HS-5 (cell line): ENCODE results near the gene MRPS30.
A peak's percentile ranks its signal among the peaks of the same experiment; 100 is the strongest.
"Not testable (repeated sequence)": the region's sequence is repeated elsewhere in the genome, so short reads cannot be mapped to it uniquely, and the experiment has no call there.

Experiments
- DNase-seq: peaks from one replicate; pipeline ENCODE4 v3.0.0-alpha.2; 2012; ENCODE audit warnings: low read depth

MRPS30 gene

DNA sequence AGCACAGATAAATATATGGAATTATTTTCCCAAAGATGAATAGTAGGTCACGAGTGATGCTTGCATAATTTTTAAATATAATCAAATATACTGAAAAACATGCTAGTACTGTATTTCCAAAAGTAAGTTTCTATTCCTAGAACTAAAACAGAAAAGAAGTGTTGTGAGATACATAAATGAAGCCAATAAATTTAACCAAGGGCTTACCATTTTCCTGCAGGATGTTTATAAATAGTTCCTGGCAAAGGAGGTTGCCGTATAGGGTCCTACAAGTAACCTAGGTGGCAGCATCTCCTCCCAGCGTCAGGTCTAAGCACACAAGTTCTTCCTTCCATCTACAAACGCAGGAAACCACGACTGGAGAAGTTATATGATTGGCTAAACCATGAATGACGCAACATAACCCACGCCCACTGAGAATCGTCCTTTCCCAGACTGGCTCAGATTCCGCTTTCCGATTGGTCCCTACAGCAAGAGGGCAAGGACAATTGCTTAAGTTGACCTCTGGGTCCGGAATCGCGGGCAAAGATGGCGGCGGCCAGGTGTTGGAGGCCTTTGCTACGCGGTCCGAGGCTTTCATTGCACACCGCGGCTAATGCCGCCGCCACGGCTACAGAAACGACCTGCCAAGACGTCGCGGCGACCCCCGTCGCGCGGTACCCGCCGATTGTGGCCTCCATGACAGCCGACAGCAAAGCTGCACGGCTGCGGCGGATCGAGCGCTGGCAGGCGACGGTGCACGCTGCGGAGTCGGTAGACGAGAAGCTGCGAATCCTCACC, at the start of gene MRPS30:
MRPS30 (plus strand) TSS at position 513 of the 780 bp plus-strand sequence; CDS start at position 529, 16 bp downstream.
- DNase-seq = peak; percentile 100

DNA sequence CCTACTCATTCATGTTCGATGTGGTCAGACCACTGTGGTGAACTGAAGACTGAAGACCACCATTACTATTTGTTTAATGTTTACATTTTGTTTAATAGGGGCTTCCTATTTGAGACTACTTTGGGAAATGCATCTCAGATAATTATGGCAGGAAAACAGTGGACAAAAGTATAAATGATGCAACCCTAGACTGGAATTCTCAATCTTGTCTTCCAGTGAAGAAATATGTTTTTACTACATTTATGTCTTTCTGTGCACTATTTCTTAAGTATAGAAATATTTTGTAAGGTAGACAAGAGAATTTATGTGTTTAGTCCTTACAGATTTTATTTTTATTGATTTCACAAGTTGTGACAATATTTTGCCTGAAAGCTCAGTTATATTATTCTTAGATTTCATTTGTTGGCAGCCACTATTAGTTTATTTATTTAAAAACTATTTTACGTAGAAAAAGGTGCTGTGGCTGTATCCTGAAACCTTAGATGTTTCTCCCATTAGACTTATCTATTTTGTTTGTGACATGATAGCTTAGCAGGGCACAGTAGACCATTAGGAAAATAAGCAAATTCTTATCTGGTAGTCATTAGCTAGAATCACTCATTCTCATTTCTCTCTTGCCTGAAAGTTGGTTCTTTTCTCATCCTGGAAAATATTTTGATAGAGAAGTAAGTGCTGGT, 39.4 kb upstream of the MRPS30 start:
- DNase-seq = no peak

DNA sequence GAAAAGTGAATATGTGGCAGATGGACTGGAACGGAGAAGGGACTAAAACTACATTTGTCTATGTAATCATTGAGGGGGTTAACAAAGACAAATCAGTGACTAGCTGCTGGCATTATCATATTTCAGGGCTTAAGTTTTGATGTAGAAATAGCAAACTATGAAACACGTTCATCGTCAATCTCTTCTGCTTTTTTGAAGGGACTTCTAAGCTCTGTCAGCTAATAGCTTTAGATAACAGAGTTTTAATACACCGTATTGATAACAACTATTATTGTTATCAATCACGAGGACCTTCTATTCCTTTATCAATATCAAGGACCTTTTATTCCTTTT, 38.9 kb upstream of the MRPS30 start:
- no peak for DNase-seq

DNA sequence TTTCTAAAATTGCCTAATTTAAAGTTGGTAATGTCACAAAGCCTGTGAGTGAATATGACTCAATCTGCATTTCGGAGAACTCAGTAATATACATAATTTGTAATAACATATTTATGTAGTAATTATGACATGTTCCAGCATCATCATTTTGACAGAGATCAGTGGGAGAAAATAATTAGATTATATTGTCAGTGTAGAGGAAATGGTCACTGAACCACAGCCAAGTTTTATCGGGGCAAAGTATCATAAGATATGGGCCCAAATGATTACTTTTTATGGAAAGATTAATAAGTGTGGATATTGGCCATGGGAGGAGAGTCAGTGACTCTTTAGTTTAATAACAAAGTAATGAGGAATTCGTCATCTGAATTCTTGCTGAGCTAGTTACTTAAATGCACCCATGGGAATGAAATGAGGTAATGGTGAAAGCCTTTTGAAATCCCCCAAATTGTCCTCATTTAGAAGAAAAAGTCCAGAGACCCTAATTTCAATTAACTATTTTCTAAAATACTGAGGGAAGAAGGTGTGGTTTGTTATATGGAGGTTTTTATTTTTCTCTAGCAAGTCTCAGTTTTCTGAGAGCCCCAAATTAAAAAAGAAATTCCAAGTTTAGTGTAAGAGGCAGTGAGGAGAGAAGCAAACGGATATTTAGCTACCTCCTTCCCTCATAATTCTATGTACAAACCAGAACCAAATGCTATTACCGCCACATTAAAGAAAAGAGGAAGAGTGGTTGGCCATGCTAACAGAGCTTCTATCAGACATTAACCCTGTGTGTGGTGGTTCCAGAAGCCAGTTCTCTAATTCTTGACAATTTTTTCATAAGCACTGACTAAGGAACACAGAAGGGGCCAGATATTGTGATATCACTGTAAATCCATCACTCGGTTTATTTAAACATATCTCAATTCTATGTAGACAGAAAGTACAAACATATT, 37.7 kb upstream of the MRPS30 start:
- DNase-seq = no peak

- not testable (repeated sequence) for DNase-seq
These were observed 36.4 kb upstream of the MRPS30 start for GRCh38 chr5:44772397-44772796.

DNA sequence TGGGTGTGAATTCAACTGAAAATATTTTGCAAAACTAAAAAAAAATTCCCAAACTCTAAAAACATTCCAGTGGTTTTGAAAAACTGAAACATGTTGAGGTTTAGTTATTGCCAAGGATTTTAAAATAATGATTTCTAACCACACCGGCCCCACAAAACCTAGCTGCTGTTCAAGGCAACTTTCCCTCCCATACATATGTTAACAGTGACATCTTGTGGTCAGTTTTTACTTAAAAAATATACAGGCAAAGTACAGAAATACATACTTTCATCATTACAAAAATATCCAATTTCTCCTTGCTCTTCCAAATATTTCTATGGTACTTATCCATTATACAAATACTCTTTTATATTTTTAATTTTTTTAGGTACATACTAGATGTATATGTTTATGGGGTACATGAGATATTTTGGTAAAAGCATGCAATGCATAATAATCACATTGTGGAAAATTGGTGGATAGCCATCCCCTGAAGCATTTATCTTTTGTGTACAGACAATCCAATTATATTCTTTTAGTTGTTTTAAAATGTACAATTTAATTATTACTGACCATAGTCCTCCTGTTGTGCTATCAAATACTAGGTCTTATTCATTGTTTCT, 34.4 kb upstream of the MRPS30 start:
- peak; percentile 39 for DNase-seq

DNA sequence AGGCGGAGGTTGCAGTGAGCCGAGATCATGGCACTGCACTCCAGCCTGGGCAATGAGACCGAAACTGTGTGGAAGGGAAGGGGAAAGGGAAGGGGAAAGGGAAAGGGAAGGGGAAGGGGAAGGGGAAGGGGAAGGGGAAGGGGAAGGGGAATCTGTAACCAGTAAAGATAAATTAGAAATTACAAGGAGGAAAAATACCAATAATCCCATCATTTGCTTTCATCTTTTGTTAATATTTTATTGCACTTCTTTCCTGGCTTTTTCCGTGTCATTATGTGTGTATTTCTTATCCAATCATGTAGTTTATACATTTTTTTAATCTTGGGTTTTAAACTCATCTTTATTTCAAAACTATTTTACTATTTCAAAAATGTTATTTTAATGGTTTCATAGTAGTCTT, 29.6 kb upstream of the MRPS30 start:
- DNase-seq = no peak

GRCh38 chr5:44783634-44784315, 25.0 kb upstream of the MRPS30 start:
- DNase-seq = no peak

DNA sequence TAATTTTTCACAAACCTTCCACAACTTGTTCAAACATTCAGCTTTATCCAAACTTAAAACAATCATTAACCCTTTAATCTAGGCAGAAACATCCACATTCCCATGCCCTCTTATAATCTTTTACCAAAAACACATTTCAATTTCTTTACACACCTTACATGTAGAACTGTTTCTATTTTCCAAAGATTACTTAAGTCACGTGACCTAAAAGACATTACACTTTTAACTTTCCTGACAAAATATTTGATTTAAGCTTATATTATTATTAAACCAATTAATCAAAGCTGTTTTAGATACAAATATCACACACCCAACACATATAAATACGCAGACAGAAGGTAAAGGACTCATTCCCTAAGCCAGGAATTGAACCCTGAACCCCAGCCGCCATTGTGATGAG, 21.0 kb upstream of the MRPS30 start:
- no peak for DNase-seq

DNA sequence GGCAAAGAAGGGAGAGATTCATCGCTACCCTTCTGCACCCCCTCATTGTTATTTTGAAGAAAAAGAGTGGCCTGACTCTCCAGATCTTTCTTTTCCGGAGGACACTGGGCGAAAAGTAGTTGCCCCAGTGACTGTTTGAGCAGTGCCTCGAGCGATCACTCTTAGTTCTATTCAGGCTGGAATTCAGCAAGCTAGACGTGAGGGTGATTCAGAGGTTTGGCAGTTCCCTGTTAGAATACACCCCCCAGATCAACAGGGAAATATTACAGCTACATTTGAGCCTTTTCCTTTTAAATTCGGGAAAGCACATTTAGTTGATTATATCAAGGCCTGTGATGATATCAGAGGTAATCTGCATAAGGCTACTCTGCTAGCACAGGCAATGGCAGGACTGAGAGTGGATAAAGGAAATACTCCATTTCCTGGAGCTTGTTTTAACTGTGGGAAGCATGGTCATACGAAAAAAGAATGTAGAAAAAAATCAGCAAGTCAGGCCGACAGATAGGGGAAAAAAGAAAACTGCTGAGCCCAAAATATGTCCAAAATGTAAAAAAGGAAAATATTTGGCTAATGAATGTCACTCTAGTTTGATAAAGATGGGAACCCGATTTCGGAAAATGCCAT, 19.3 kb upstream of the MRPS30 start:
- DNase-seq = peak; percentile 41

DNA sequence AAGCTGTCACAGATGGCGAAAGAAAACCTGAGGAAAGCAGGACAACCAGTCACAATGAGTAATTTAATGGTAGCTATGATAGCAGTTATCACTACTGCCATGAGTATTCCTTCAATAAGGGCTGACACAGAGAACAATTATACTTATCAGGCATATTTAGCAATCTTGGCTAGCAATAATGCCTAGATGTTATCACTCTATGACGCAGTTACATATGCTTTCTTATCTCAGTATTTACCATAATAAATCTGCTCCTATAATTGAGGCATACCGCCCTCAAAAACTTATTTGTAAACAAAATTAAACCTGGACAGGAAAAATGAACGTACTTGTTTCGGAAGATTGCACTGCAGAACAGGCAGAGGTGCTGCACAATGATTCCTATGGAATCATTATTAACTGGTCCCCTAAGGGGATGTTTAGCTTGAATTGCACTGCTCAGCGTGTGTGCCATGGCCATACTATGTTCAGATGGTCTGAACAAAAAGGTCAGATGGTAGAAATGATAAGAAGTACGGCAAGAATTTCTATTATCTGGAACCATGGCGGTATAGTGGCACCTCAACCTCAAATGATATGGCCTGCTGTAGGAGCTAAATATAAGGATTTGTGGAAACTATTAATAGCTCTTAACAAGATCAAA, 16.6 kb upstream of the MRPS30 start:
- not testable (repeated sequence) for DNase-seq

DNA sequence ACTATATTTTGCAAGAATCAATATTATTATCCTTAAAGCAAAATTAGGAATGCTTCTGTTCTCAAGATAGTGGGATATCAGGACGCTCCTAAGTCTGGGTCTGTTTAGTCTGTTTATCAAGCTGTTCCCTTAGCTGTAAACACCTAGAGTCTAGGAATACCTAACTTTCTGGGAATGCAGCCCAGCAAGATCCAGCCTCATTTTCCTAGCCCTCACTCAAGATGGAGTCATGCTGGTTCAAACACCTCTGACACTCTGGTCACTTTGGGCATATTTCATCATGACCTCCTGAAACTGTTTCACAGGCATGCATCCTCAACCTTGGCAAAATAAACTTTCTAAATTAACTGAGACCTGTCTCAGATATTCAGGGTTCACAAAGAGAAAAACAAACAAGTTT, 14.4 kb upstream of the MRPS30 start:
- DNase-seq = no peak

DNA sequence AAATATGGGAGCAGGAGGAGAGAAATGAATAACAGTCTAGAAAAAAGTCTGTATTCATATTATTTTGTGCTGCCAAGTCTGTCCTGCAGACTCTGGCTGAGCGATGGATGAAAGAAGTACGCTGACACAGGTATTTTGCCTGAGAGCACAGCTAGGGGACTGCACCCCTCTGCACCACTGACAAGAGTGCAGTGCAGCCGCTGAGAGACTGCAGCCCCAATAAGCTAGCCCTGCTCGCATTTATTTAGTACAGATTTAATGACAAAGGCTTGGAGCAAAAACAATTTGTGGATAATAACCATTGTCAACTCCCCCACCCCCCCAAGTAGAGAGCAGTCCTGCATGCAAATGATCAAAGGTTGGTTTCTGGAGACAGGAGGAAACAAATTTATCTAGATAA, 13.3 kb upstream of the MRPS30 start:
- no peak for DNase-seq

DNA sequence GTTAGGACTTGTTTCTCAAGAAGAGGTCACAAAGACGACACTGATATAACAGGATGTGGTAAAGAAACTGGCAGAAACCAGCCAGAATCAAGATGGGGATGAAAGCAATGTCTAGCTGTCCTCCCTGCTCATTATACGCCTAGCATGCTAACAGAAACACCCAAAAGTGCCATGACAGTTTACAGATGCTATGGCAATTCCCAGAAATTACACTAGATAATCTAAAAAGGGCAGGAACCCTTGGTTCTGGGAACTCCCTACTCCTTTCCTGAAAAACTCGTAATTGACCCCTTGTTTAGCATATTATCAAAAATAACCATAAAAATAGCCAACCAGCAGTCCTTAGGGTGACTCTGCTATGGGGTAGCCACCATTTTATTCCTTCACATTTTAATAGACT, 10.9 kb upstream of the MRPS30 start:
- no peak for DNase-seq

GRCh38 chr5:44801992-44802391, 6.8 kb upstream of the MRPS30 start:
- no peak for DNase-seq

DNA sequence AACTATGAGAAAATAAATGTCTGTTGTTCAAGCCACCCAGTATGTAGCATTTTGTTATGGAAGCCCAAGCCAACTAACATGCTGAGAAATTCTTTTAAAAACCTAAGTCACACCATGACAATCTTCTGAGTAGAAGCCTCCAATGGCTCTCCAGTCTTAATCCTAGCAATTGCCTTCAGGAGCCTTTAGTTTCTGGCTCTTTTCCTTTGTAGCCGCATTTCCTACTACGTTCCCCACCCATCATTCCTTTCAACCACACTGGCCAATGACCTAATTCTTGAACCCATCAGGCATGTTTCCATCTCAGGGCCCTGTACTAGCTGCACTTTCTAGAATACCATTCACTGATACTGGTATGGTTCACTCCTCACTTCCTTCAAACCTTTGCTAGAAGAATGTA, 2.1 kb upstream of the MRPS30 start:
- no peak for DNase-seq

GRCh38 chr5:44807269-44807668, 1.5 kb upstream of the MRPS30 start:
- DNase-seq = no peak

DNA sequence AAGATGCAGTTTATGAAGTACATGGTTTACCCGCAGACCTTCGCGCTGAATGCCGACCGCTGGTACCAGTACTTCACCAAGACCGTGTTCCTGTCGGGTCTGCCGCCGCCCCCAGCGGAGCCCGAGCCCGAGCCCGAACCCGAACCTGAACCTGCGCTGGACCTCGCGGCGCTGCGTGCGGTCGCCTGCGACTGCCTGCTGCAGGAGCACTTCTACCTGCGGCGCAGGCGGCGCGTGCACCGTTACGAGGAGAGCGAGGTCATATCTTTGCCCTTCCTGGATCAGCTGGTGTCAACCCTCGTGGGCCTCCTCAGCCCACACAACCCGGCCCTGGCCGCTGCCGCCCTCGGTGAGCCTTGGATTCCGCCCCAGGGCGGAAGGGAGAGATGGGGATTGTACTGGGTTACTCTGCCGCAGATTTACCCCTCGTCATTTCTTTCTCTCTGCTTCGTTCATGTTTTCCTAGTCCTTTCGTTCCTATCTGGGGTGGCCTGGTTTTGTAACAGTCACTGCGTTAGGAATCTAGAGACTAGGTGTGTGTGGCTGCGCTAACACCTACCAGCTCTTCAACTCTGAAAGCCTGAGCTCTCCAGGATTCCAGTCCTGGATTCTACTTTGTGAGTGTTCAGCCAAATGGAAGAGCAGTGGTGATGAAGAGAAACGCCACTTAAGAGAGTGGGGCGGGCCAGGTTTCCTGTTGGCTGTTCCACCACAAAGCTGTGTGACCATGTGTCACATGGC, 638 bp downstream of the MRPS30 start:
- DNase-seq = peak; percentile 31

- no peak for DNase-seq
These were observed 1.2 kb downstream of the MRPS30 start for GRCh38 chr5:44809956-44810420.

DNA sequence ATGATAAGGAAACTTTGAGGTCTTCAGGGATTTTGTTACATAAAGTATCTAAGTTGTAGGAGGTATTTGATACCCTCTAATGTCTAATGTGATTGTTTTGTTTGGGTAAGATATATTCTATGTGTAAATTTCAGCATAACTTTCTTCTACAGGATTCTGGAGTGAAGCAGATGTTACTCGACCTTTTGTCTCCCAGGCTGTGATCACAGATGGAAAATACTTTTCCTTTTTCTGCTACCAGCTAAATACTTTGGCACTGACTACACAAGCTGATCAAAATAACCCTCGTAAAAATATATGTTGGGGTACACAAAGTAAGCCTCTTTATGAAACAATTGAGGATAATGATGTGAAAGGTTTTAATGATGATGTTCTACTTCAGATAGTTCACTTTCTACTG, 6.0 kb downstream of the MRPS30 start:
- DNase-seq = no peak
